Transverse colon (tissue), 4 donors: Measurements from ENCODE around the gene OVOL1. TPM values are rescaled to one million over a fixed set of nuclear protein-coding genes. Genes with fewer than 3 reads are reported as not detected.
A peak's percentile ranks its signal among the peaks of the same experiment; 100 is the strongest.

Experiments
- DNase-seq: peaks from one replicate; pipeline ENCODE4 v3.0.0-alpha.2; 2019
- H3K27ac ChIP-seq, 4 donors: fragments of 200-600 bp; sonication (generic); 2 replicates each; pipeline ENCODE4 v1.5.1; 2016 to 2018; ENCODE audit warnings: inconsistent platforms in 4 of 4
- H3K27me3 ChIP-seq: fragments of 200-600 bp; sonication (generic); 2 replicates; pipeline ENCODE4 v1.5.1; 2017; ENCODE audit warnings: inconsistent platforms
- H3K36me3 ChIP-seq, 4 donors: fragments of 200-600 bp; sonication (generic); 2 replicates each; pipeline ENCODE4 v1.5.1; 2017 to 2019; ENCODE audit warnings: inconsistent platforms in 4 of 4
- H3K4me1 ChIP-seq, 4 donors: fragments of 200-600 bp; sonication (generic); 2 replicates each; pipeline ENCODE4 v1.5.1; 2017 to 2020; ENCODE audit warnings: inconsistent platforms in 4 of 4
- H3K4me3 ChIP-seq, 4 donors: fragments of 200-600 bp; sonication (generic); 1 replicate in 1 of 4; 2 replicates in 3 of 4; pipeline versions ENCODE4 v1.5.1 to v1.6.1; 2017 to 2019; ENCODE audit warnings: inconsistent platforms in 4 of 4
- H3K9me3 ChIP-seq, 2 donors: fragments of 200-600 bp; sonication (generic); 2 replicates each; pipeline ENCODE4 v1.5.1; 2017 to 2019; ENCODE audit warnings: inconsistent platforms in 2 of 2
- EP300 ChIP-seq: sonication (generic); formaldehyde crosslinking; IDR thresholded peaks from one replicate; pipeline ENCODE4 v1.6.1; 2017; ENCODE audit warnings: antibody characterized with exemption, low read depth
- POLR2A ChIP-seq: fragments of 450-650 bp; IDR thresholded peaks from one replicate; pipeline ENCODE4 v1.6.1; 2016; ENCODE audit warnings: antibody characterized with exemption, mild to moderate bottlenecking, moderate library complexity
- POLR2AphosphoS5 ChIP-seq, 3 donors: sonication (generic); formaldehyde crosslinking; IDR thresholded peaks; one replicate each; pipeline ENCODE4 v1.6.1; 2016; ENCODE audit warnings: antibody characterized with exemption in 3 of 3
- WGBS, 2 donors: methylation state at CpG; one replicate each; pipeline ENCODE4 v1.1.5; 2018; ENCODE audit warnings: low coverage in 1 of 2; 5-methylcytosine and 5-hydroxymethylcytosine counted together
- in situ Hi-C, 4 donors: fragments of 200-750 bp; cut with MboI; loops; one replicate each; pipeline versions ENCODE4 v1.15.0 to v1.15.1; 2017; ENCODE audit warnings: low sequenced_read_pairs in 3 of 4, low pct_ligation_motif_present in 1 of 4, low pct_unique_long_range_greater_than_20kb in 1 of 4
- intact Hi-C: fragments of 100-400 bp; cut with DNase I; formaldehyde crosslinking; loops from one replicate; pipeline ENCODE4 v1.15.1; 2023; ENCODE audit warnings: low total_unique reads
- total RNA-seq, 4 donors: library from RNA; depleted of rRNA; stranded (reverse); fragments of >200 nt; gene quantifications; one replicate each; pipeline ENCODE4 v1.1.0, GENCODE V29; 2016
- TF ChIP-seq, protein P1 (sequence below), 5 experiments: fragments of 200-600 bp in 3 of 5; fragments of 450-650 bp in 2 of 5; sonication (generic) in 3 of 5; IDR thresholded peaks; 1 replicate in 2 of 5; 2 replicates in 3 of 5; pipeline ENCODE4 v1.5.1; 2016 to 2017; ENCODE audit warnings: antibody characterized with exemption in 5 of 5, inconsistent platforms in 3 of 5, mild to moderate bottlenecking in 2 of 5, moderate library complexity in 1 of 5

Gene OVOL1
- total RNA-seq, 4 donors from 2014 or later = 19.9 to 44.8 (median 33.8) TPM

DNA sequence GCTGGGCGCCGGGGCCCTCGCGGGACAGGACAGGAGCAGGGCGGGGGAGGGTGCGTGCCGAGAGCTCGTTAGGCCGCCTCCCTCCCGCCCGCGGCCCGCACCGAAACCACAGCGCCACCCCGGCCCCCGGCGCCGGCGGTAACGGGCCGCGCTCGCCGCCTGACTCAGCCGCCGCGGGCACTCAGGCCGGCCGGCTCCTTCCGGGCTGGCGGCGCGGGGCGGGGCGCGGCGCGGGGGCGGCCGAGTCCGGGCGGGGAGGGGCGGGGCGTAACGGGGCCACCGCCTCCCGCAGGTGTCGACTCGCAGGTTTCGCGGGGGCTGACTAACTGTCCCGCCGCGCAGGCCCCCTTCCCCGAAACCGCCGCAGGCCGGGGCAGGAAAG, 6.1 kb upstream of the OVOL1 start, which contains the start of gene AP5B1:
AP5B1 (minus strand) TSS at position 207 of the 382 bp plus-strand sequence. CDS start 385 bp downstream, outside the sequence.
- WGBS, 2 donors = 0% methylated on average over 23 of the region's 59 CpGs; no CpG with 5 or more reads in 1 of the 2 donors
- H3K36me3 ChIP-seq = peaks cover 0 to 5% (median 2%) of the 10 kb centered on the region in 4 donors
- peak within 1 kb of the TSS; percentile 86 to 96 (median 90) for H3K27ac ChIP-seq
- TF ChIP-seq POLR2A (no peak), POLR2AphosphoS5 (IDR thresholded peaks at IDR 0.05) (peak in 2 of 3 donors; percentile 44 to 48), EP300 (no peak)
- TF ChIP-seq, protein P1, sequence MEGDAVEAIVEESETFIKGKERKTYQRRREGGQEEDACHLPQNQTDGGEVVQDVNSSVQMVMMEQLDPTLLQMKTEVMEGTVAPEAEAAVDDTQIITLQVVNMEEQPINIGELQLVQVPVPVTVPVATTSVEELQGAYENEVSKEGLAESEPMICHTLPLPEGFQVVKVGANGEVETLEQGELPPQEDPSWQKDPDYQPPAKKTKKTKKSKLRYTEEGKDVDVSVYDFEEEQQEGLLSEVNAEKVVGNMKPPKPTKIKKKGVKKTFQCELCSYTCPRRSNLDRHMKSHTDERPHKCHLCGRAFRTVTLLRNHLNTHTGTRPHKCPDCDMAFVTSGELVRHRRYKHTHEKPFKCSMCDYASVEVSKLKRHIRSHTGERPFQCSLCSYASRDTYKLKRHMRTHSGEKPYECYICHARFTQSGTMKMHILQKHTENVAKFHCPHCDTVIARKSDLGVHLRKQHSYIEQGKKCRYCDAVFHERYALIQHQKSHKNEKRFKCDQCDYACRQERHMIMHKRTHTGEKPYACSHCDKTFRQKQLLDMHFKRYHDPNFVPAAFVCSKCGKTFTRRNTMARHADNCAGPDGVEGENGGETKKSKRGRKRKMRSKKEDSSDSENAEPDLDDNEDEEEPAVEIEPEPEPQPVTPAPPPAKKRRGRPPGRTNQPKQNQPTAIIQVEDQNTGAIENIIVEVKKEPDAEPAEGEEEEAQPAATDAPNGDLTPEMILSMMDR (IDR thresholded peaks at IDR 0.05) = no peak
- in situ Hi-C loops (no loop called here), intact Hi-C loops (loop anchor here (5.0 kb wide), 2 partner anchors 37 to 68 kb away; partner anchors contain the start of gene KAT5)
- H3K4me3 ChIP-seq = peak within 1 kb of the TSS; percentile 58 to 97 (median 85)
- H3K9me3 ChIP-seq = no peaks in the 10 kb centered on the region
- peaks cover 14 to 22% (median 19%) of the 10 kb centered on the region in 4 donors for H3K4me1 ChIP-seq
- peaks cover 5% of the 10 kb centered on the region for H3K27me3 ChIP-seq
- DNase-seq = peak; percentile 83

DNA sequence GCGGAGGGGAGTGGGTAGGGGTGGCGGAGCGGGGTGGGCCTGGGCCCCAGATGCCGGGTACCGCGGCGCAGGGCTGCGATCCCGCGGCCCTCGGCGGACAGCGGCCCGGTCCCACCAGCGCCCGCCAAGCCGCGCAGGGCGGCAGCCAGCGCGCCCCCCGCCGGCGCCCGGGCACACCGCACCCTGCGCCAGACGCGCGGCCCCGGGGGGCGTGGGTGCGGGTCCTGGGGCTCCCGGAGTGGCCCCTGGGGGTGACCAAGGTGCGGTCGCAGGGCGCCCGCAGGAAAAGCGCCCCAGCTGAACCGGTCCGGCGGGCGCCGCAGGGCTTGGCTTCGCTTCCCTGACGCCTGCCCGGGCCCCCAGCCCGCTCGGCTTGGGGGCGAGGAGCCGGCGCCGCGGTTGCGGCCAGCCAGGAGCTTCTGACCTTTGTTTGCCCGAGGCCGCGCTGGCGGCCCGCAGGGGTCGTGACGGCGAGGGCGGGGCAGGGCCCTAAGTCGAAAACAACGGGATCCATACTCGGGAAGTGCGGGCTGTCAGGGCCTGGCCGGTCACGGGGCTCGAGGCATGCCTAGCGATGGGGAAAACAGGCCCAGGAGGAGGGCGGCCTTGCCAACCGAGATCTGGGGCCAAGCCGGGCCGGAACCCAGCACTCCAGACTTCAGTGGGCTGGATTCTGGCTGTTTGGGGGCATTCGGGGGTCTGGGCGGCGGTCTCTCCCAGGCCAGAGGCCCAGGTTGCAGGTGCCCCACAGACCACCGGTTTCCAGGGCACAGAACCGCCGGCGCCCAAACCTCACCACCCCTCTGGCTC, 5.5 kb upstream of the OVOL1 start:
- peak; percentile 37 for DNase-seq
- in situ Hi-C loops = no loop called here
- Histone ChIP-seq H3K9me3 (no peaks in the 10 kb centered on the region), H3K27me3 (peaks cover 11% of the 10 kb centered on the region), H3K27ac (peak overlapping the region; percentile 66 to 96 (median 90)), H3K4me3 (peak overlapping the region; percentile 51 to 97 (median 85)), H3K4me1 (peaks cover 18 to 28% (median 24%) of the 10 kb centered on the region in 4 donors), H3K36me3 (peaks cover 0 to 5% (median 2%) of the 10 kb centered on the region in 4 donors)
- TF ChIP-seq POLR2A (no peak), POLR2AphosphoS5 (IDR thresholded peaks at IDR 0.05) (no peak), EP300 (no peak)
- TF ChIP-seq, protein P1 (IDR thresholded peaks at IDR 0.05) = peak in 3 of 5 experiments; percentile 32 to 39 (median 37)
- intact Hi-C loops = loop anchor here (5.0 kb wide), 2 partner anchors 36 to 69 kb away; partner anchors contain the start of gene KAT5
- 9 to 20% methylated on average over 18 to 54 of the region's 83 CpGs for WGBS, 2 donors

DNA sequence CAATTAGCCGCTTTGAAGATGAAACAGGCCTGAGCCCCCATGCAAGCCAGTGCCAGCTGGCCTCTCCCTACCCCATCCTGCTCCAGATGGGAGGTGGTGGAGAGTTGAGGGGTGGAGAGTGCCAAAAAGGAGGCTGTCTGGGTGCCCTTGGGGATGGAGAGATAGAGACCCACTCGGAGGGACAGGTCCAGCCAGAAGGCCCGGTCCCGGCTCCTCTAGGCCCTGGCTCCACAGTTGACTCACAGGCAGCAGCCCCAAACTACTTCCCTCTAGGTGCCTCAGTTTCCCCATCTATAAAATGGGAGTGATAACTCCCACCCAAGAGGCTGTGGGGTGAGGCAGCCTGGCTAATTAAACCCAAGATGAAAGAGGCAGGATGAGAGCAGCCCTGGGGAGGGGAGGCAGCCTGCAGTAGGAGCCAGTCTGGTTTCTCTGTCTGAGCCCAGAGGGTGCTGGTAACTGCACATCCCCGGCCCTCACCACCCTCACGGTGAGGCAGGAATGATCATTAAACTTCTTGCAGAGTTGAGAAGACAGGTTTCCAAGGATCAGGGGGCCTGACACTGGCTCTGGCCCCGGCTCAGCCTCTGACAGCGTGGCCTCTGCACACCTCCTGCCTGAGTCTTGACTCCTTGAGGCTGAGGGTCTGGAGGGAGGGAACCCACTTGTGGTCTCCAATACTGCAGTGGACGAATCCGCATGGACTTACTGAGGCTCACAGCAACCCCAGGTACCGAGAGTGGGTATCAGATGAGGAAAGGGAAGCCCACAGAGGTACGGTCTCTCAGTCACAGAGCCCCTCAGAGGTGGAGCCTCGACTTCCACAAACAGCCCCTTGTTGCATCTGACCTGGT, 4.7 kb upstream of the OVOL1 start:
- Histone ChIP-seq H3K27me3 (peaks cover 19% of the 10 kb centered on the region), H3K36me3 (peaks cover 0 to 5% (median 2%) of the 10 kb centered on the region in 4 donors), H3K4me1 (peaks cover 19 to 34% (median 28%) of the 10 kb centered on the region in 4 donors), H3K9me3 (no peaks in the 10 kb centered on the region), H3K4me3 (no peak overlapping the region), H3K27ac (peak overlapping the region in 1 of 4 donors; percentile 90)
- DNase-seq = no peak
- in situ Hi-C loops (no loop called here), intact Hi-C loops (loop anchor here (5.0 kb wide), 2 partner anchors 35 to 70 kb away; partner anchors contain the start of gene KAT5)
- TF ChIP-seq EP300 (no peak), POLR2A (no peak), POLR2AphosphoS5 (IDR thresholded peaks at IDR 0.05) (no peak)
- TF ChIP-seq, protein P1 (IDR thresholded peaks at IDR 0.05) = no peak
- WGBS, 2 donors = 82 to 83% methylated on average over 3 to 12 of the region's 13 CpGs
